Right renal pelvis (tissue), 4 donors: ENCODE data around the gene AUTS2. TPM values are rescaled to one million over a fixed set of nuclear protein-coding genes. Genes with fewer than 3 reads are reported as not detected.

ENCODE experiments used
- DNase-seq, 4 donors: peaks; one replicate each; pipeline ENCODE4 v3.0.0-alpha.2; 2013; ENCODE audit warnings: low read depth in 4 of 4, low spot score in 3 of 4, missing footprints in 1 of 4
- polyA plus RNA-seq, 4 donors: library from polyadenylated mRNA; unstranded; fragments of 120-200 nt; gene quantifications; one replicate each; pipeline ENCODE4 v1.2.1, GENCODE V29; 2013; ENCODE audit not compliant: insufficient read length in 4 of 4

The AUTS2 gene
- polyA plus RNA-seq, 4 donors, result 67.5 to 85.6 (median 76.0) TPM

DNA sequence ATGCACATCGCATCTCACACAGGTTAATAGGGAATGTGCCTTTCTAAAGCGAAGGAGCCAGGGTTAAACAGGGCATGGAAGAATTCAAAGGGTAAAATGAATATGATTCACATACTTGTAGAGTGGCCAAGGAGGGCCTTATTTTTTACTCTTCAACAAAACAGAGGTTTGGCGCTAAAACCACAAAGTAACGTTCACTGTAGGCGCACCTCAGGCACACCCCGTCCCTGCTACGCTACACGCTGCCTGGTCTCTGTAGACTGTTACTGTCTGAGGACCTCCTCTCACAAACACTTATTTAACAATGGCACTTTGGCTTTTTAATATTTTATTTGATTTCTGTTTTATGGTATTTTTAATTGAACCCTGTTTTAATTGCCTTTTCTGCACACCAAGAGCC lies 1071.6 kb downstream of the AUTS2 start:
- no peak for DNase-seq

DNA sequence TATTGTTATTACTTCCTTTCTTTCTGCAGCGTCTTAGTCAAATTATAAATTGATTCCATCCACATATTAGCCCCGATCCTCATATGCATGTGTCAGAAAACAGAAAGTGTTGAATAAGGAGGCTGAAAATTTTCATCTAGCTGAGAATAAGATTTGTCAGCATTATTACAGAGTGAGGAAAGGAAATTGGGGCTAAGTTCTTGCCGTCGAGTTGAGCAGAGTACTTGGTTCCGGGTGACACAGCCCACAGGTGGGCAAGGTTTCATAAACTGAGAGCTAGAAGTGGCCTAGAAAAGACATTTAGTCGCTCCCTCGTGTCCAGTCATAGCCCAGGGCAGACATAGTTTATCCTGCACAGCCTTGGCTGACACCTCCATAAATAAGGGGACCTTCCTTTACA lies 1072.0 kb downstream of the AUTS2 start:
- DNase-seq, result no peak

DNA sequence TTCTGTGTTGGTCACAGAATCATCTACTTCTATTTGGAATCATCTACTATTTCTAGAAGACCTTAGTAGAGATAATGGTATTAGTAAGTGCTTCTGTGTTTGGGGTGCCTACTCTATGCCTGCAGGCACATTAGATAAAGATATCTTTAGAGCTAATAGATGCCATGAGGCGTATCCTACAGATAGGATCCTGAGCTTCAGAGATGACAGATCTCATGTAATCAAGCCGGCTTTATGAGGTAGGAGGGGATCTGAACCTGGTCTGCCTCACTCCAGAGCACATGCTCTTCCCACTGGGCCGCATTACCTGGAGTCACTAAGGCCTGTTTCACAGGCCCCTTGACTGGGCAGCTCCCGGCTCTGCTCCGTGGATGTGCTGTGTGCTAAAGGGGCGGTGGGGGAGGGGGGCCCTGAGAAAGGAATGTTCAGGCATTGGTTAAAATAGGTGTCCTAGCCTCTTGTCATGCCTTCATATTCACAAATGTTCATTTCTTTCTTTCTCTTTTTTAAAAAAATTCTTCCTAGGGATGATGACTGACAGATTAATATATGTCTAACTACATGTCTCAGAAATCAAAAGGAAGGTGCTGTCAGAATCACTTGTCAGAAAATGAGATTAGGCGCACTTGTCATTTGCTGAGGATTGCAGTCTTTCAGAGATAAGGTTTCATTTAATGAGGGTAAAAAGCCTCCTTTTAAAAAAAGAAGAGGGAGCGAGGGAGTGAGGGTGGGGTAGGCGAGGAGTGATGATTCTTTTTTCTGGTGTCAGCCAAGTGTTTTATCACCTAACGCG lies 1075.7 kb downstream of the AUTS2 start:
- no peak for DNase-seq

DNA sequence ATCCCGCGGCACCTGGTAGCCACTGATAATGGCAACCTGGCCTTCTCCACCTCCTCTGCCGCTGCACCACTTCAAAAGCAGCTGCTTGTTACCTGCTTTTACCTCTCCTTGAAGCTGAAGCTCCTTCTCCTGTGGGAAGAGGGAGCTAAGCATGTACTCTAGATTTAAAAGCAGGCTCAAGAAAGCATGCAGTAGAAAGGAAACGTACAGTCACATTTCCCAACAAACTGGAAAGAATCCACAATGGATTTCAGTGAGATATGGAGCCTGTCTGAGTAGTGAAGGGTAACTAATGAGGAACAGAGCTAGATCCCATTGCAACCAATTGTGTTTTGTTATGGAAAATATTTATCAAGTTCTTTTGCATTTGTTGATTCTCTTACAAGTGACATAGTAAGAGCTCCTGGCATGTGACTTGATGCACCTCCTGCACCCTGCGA lies 1076.3 kb downstream of the AUTS2 start:
- no peak for DNase-seq

DNA sequence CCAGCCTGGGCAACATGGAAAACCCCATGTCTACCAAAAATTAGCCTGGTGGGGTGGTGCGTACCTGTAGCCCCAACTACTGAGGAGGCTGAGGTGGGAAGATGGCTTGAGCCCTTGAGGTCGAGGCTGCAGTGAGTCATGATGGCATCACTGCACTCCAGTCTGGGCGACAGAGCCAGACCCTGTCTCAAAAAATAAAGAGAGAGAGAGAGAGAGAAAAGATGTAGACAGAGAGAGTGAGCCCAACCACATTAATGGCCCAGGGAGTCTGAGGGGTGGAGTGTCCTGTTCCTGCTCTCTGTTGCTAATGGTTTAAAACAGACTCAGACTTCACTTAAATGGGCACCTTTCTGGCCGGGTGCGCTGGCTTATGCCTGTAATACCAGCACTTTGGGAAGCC lies 1078.0 kb downstream of the AUTS2 start:
- no peak for DNase-seq

DNA sequence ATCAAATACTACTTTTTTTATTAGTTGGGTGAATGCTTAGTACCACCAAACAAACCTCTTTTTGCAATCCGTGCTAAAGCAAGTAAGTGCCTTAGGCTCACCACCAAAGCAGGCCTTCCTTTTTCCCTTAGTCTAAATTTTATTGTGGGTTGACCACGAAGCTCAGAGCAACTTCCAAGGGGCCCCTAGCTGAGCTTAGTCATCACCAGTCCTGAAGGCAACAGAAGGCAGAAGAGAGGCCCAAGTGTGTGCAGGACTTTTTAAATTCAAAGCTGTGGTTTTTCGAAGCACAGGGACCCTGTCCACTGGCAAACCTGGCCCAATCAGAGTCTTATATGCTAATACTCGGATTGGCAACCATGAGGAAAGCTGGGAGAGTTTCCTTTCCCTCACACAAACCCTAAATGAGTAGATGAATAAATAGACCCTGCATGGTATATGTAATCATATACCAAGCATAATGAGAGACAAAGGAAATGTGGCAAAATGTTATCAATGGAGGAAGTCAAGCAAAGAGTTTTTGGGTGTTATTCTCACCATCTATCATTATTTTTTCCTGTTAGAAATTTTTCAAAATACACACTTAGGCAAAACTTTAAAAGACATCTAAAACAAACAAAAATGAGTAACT lies 1080.5 kb downstream of the AUTS2 start:
- no peak for DNase-seq

DNA sequence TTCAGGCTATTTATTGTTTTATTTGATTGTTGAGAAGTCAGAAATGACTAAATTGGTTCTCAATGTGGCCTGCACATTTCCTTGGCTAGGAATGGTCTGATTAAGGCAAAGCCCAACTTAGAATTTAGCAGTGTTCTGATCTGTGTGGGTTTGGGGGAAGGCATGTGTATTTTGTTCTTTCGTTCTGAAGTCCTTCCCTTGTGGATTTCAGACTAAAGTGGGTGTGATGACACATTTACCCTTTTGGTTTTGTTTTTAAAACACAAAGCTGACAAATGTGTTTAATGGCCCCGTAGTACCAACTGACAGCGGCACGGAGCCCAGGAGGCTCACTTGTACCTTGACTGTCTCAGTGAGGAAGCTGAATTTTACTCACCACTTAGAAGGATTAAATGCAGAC lies 1081.4 kb downstream of the AUTS2 start:
- DNase-seq, result no peak

DNA sequence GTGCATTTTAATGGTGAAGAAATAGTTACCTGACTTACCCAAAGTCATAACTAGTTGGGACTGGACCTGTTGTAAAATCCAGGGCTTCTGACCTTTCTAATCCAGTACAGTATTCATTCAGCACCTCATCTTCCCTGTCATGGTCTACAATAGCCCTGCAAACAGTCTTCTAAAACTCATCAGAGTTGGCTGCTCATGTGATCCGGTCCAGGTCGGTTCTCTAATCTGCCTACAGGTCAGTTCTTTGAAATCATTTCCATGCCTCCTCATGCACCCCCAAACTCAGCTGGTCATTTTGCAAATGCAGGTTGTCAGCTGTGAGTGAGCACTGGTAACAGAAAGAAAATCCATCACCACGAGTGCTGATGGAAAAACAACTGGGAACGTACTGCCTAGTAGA lies 1082.0 kb downstream of the AUTS2 start:
- DNase-seq, result no peak

DNA sequence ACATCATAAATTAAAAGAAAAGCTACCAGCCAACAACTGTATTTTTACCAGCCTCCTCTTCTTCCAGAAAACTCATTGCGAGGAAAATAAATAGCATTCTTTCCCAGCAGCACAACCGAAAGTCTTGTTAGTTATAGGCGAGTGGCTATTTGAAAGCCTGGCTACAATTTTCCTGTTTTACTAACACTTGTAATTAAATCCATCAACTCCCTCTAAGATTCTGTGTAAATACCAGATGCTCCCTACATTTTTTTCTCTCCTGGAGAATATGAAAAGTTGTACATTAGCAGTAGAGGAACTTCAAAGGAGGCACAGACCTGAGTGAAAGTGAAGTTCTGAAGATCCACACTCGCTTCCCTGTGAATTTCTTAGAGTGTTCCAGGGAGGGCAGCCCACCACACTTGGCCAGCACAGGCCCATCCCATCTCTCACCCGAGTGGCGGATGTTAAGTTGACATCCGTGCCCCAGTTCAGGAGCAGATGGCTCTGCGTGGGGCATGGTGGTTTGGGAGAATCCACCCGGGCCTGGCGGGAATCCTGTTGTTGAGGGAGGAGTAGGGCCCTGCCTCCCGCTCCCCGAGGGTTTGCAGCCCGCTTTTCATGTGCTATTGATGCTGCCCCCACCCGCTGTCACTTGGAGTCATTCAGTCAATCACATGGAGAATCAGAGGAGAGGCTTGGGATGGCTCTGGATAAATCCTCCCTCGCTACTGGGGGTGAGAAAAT lies 1082.6 kb downstream of the AUTS2 start:
- DNase-seq, result no peak

DNA sequence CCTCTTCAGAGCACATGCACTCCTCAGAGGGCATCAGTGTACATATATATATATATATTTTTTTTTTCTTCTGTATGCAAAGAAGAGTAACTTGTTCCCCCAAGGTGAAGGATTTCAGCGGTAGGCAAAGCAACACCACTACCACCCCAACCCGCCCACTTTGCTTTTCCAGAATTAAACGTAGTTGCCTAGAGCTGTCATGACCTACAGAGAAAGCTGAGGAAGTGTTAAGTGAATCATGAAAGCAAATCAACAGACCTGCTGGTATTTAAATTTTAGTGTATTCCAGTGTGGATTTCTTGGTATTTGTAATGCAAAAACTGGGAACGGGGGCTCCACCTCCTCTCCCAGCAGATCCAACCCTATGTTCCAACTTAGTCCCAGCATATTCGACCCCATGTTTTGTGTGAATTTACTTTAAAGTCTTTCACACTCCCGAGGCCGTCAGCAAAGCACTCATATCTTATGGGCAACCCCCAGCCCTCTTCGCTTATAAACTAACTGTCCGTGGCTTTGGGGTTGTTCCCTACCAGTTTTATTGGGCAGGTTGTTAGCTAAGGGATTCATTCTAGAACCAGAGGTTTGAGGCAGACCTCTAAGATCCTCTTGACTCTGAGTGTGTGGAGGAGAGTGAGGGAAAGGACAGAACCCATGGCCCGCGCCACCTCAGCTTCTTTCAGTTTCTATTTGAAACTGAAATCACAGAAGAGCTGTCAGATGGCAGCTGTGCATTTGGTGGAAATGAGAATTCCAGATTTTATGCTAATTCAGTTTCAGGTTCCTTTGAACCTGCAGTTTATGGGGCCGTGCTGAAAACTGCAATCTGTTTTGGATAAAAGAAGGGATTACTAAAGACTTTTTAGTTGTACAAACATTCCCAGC lies 1083.4 kb downstream of the AUTS2 start:
- DNase-seq, result no peak

DNA sequence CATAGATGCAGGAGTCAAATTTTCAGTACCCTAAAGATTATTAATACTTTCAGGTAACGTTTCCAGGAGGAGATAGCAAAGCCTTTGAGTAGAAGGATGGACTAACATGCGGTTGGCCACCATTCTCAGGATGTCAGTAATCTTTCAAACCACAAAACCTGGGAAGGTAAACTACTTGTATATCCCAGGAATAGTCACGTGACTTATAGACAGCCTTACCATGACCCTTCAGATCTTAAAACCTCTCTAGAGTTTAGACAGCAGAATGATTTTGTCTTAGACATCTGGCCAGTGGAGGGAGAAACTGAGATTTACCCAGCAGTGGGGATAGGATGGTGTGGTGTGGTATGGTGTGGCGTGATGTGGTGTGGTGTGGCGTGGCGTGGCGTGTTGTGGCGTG lies 1085.9 kb downstream of the AUTS2 start:
- no peak for DNase-seq

DNA sequence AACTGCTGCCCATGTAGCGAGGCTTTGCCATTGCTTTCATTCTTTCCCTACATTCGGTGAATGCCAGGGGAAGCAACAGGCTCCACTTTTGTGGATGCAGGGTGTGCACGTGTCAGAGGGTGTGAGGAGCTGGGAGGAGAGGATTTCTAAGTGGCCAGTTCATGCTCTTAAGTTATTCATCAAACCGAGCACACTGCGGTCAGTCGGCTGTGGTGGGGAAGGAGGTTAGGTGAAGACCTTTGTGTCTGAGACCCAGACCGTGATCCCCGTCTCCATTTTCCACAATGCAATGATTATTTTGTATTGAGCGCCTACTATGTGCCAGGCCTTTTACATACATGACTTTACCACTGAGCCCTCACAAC lies 1095.0 kb downstream of the AUTS2 start:
- no peak for DNase-seq

DNA sequence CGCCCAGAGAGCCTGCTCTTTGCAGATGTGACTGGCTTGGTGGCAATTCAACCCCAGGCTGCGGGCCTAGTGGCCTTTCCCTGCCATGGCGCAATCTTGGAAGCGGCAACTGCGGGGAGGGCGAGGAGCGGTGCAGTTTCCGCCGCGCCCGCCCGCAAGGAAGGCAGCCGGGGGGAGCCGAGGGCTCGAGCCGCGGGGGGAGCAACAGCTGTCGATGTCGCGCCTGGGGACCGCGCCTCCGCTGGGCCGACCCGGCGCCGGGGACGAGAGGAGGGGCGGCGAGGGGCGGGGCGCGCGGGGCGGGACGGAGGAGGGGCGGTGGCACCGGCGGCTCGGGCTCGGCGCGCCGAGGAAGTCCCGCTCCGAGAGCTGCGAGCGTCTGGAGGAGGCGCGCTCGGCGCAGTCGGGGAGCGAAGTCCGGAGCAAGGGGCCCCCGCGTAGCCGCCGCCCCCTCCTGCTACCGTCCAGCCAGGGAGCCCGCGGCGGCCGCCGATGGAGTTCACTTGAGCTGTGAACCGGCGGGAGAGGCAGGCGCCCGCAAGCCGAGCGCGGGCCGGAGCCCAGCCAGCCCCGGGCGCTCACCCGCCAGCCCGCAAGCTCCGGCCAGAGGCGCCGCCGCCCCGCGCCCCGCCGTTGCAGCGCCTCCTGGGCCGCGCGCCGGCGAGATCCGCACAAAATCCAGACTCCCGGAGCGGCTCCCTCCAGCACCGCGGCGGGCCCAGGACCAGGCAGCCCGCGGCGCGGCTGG lies 1095.6 kb downstream of the AUTS2 start:
- DNase-seq, result peak in 1 of 4 donors; percentile 57

DNA sequence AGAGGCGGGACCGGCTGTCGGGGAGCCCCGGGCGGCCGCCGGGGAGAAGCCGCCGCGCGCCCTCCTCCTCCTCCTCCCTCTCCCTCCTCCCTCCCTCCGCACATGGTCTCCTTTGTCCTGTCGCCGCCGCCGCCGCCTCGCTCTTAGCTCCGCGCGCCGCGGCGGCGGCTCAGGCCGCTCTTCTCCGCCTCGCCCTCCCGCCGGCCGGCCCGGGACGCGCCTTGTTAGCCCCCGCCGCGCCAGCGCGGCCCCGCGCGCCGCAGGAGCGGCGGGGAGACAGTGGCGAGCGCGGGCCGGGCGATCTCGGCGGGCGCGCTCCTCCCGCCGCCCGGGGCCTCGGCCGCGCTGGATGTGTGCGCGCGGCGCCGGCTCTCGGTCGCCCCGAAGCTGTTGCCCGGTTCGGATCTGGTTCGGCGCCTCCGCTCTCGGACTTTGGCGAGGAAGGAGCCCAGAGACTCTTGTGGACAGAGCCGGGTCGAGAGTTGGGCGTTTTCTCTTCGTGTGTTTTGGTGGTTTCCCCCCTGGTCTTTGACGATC lies 1096.2 kb downstream of the AUTS2 start:
- peak in 1 of 4 donors; percentile 59 for DNase-seq

DNA sequence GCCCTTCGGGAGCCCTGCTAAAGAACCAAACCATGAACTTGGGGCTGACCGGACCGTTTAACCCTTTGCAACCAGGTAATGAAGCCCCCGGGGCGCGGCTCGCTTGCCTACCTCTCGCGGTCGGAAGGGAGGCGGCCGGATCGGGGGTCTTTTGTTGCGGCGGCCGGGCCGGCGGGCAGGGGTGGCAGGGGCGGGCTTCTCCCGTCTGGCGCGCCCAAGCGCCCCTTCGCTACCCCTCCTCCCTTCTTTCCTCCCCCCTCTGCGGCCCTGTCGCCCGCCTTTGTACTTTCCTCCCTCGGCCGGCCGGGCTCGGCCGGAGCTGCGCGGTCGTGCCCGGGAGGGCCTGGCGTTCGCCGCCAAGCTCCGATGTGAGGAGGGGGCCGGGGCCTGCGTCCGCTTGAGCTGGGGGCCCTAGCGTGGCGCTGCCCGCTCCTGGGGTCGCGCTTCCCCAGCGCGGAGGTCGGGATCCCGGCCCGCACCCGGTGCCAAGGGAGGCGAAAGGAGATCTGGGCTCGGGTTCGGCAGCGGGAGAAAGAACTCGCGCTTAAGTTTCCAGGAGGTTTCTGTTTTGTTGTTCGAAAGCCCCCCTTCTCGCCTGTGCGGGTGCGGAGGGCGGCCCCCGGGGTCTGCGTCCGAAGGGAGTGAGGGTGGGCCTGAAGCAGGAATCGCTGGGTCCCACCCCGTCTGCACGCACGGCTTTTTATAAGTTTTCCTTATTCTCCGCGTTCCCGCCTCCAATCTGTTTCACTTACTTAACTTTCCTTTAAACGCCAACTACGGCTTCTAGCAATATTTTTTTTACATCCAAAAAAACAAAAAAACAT lies 1096.9 kb downstream of the AUTS2 start:
- DNase-seq, result peak in 1 of 4 donors; percentile 49

DNA sequence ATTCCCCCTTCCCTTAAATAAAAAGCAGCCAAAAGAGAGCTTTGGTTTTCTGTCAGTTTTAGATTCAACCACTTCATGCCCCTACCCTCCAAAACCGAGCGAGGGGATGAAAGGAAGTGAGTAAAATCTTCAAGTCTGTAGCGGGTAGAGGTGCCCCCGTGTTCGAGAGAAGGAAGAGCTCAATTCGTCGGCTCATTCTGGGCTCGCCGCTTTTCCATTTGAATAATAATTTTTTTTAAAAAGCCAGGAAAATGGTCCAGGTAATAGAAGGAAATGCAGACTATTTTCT lies 1097.5 kb downstream of the AUTS2 start:
- DNase-seq, result no peak

DNA sequence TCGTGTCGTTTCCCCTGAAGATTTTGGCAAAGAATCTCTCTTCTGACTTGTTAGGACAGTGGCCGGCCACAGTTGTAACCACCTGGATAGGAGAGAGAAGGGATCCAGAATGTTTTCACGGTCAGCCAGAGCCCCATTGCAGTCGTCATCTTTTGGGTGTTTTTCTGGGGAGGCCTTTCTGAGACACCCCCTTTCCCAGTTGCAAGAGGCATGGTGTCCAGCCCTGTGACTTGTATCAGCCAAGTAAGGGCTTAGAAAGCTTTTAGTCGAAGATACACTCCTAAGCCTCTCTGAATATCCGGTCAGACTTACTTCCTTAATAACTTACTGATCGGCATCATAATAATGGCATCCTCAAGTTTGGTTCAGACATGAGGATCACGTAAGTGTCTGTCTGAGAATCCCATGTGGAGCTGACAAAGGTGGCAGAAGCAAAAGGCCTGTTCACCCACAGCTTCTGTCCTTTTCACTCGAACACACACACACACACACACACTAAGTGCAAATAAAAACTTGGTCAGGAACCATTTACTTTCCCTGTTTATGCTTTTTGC lies 1098.0 kb downstream of the AUTS2 start:
- no peak for DNase-seq

DNA sequence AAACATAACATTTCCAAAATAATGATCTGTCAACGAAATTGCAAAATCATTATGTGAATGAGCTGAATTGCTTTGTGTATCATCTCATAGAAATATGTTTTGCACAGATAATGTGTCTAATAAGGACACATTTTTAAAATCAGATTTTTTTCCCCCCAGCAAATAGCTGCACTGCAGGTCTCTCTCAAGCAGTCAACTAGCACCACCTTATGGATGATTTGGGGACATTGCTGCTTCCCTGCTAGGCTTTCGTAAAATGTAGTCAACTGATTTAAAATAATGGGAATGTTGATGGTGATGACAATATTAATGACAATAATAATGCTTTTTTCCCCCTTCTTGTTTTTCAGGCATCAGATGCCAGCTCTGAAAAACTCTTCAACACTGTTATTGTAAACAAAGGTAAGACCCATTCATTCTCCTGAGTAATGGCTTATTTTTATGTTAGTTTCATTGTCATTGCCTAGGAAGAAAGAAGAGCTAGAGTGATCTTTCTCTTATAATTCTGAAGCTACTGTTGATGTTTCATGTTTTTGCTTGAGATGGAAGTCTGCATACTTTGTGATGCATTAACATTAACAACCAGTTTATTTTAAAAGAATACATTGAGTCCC lies 1100.1 kb downstream of the AUTS2 start:
- DNase-seq, result no peak
